Measurements from ENCODE around the gene CRIP2. TPM values are rescaled to one million over a fixed set of nuclear protein-coding genes. Genes with fewer than 3 reads are reported as not detected.

CRIP2 gene
- total RNA-seq, 3 donors from 2014 or later (not counting 1 experiment from before 2014, with no cell fraction given) = 1.7 to 4.6 (median 2.0) TPM

- intact Hi-C loops (cut with micrococcal nuclease) = no loop called here
Observed at GRCh38 chr14:105446971-105447370, 27.6 kb upstream of the CRIP2 start.

GRCh38 chr14:105447651-105448640, 26.7 kb upstream of the CRIP2 start:
- intact Hi-C loops (cut with micrococcal nuclease) = loop anchor here (1.0 kb wide), 1 partner anchor 42 kb away; no protein-coding TSS in a partner anchor
- H3K27me3 ChIP-seq (ENCODE audit: control insufficient read depth, insufficient read depth, low read length) = no peaks in the 10 kb centered on the region
- DNase-seq (no peak), ATAC-seq (no peak)
- no peak overlapping the region for H3K4me3 ChIP-seq (ENCODE audit: low read length)
- H3K27ac Mint-ChIP-seq = no peak overlapping the region
- no peak overlapping the region for H3K27ac ChIP-seq (ENCODE audit: low read length)
- no peaks in the 10 kb centered on the region for H3K4me1 Mint-ChIP-seq
- no peaks in the 10 kb centered on the region for H3K4me1 ChIP-seq (ENCODE audit: control insufficient read depth, insufficient read depth, low read length)
- no peaks in the 10 kb centered on the region for H3K36me3 Mint-ChIP-seq
- no peaks in the 10 kb centered on the region for H3K9me3 ChIP-seq (ENCODE audit: control insufficient read depth, insufficient read depth, low read length)
- no peak overlapping the region for H3K4me3 Mint-ChIP-seq
- WGBS (ENCODE audit: insufficient coverage) = 94% methylated on average over 31 of the region's 31 CpGs
- H3K27me3 Mint-ChIP-seq (ENCODE audit: low read depth in 2 of 2) = no peaks in the 10 kb centered on the region
- H3K36me3 ChIP-seq (ENCODE audit: control insufficient read depth, insufficient read depth, low read length) = peaks cover 11% of the 10 kb centered on the region
- no peak for TF ChIP-seq CTCF (IDR thresholded peaks at IDR 0.05)
- H3K9me3 Mint-ChIP-seq = no peaks in the 10 kb centered on the region

More at GRCh38 chr14:105446971-105447370, 27.6 kb upstream of the CRIP2 start:
- Mint-ChIP-seq H3K27ac (peak overlapping the region in 1 of 2 donors; percentile 52), H3K9me3 (no peaks in the 10 kb centered on the region), H3K4me1 (peaks cover 0 to under 1% of the 10 kb centered on the region in 2 donors), H3K4me3 (no peak overlapping the region), H3K27me3 (ENCODE audit: low read depth in 2 of 2) (no peaks in the 10 kb centered on the region), H3K36me3 (no peaks in the 10 kb centered on the region)
- Histone ChIP-seq H3K9me3 (ENCODE audit: control insufficient read depth, insufficient read depth, low read length) (no peaks in the 10 kb centered on the region), H3K4me3 (ENCODE audit: low read length) (no peak overlapping the region), H3K4me1 (ENCODE audit: control insufficient read depth, insufficient read depth, low read length) (no peaks in the 10 kb centered on the region), H3K27me3 (ENCODE audit: control insufficient read depth, insufficient read depth, low read length) (no peaks in the 10 kb centered on the region), H3K27ac (ENCODE audit: low read length) (no peak overlapping the region), H3K36me3 (ENCODE audit: control insufficient read depth, insufficient read depth, low read length) (peaks cover 16% of the 10 kb centered on the region)
- TF ChIP-seq CTCF (IDR thresholded peaks at IDR 0.05) = no peak
- 88% methylated on average over 14 of the region's 14 CpGs for WGBS (ENCODE audit: insufficient coverage)
- ATAC-seq (no peak), DNase-seq (no peak)

- Mint-ChIP-seq H3K9me3 (no peaks in the 10 kb centered on the region), H3K4me3 (no peak overlapping the region), H3K27ac (no peak overlapping the region), H3K4me1 (no peaks in the 10 kb centered on the region), H3K36me3 (no peaks in the 10 kb centered on the region), H3K27me3 (ENCODE audit: low read depth in 2 of 2) (no peaks in the 10 kb centered on the region)
- Histone ChIP-seq H3K4me1 (ENCODE audit: control insufficient read depth, insufficient read depth, low read length) (no peaks in the 10 kb centered on the region), H3K27ac (ENCODE audit: low read length) (no peak overlapping the region), H3K9me3 (ENCODE audit: control insufficient read depth, insufficient read depth, low read length) (no peaks in the 10 kb centered on the region), H3K36me3 (ENCODE audit: control insufficient read depth, insufficient read depth, low read length) (peaks cover 11% of the 10 kb centered on the region), H3K27me3 (ENCODE audit: control insufficient read depth, insufficient read depth, low read length) (no peaks in the 10 kb centered on the region), H3K4me3 (ENCODE audit: low read length) (no peak overlapping the region)
- ATAC-seq (peak; percentile 76 to 99 (median 96)), DNase-seq (peak; percentile 68 to 82)
- intact Hi-C loops (cut with micrococcal nuclease) = loop anchor here (1.0 kb wide), 1 partner anchor 42 kb away; no protein-coding TSS in a partner anchor
- WGBS (ENCODE audit: insufficient coverage) = 73% methylated on average over 16 of the region's 16 CpGs
- peak; percentile 67 for TF ChIP-seq CTCF (IDR thresholded peaks at IDR 0.05)
Observed at GRCh38 chr14:105448706-105449111, 25.9 kb upstream of the CRIP2 start.

Data from natural killer cell (primary cell).